ENCODE results near the gene BMP6. TPM values are rescaled to one million over a fixed set of nuclear protein-coding genes. Genes with fewer than 3 reads are reported as not detected.

Gene BMP6
- total and polyA plus RNA-seq, 7 donors: 0.64 to 5.3 (median 2.2) TPM; not detected in 2

GRCh38 chr6:7776509-7776908, 50.6 kb downstream of the BMP6 start:
- intact Hi-C loops (cut with DNase I): no loop called here

GRCh38 chr6:7777074-7777473, 51.2 kb downstream of the BMP6 start:
- no peaks in the 10 kb centered on the region for H3K4me1 ChIP-seq
- H3K9me3 ChIP-seq: no peaks in the 10 kb centered on the region
- 30 to 78% methylated on average over 4 of the region's 4 CpGs for WGBS, 2 donors
- no peak overlapping the region for H3K27ac ChIP-seq
- H3K4me3 ChIP-seq: no peak overlapping the region
- no peaks in the 10 kb centered on the region for H3K36me3 ChIP-seq
- no peaks in the 10 kb centered on the region for H3K27me3 ChIP-seq
- no peak for DNase-seq
- intact Hi-C loops (cut with DNase I): no loop called here
- TF ChIP-seq, protein P1, sequence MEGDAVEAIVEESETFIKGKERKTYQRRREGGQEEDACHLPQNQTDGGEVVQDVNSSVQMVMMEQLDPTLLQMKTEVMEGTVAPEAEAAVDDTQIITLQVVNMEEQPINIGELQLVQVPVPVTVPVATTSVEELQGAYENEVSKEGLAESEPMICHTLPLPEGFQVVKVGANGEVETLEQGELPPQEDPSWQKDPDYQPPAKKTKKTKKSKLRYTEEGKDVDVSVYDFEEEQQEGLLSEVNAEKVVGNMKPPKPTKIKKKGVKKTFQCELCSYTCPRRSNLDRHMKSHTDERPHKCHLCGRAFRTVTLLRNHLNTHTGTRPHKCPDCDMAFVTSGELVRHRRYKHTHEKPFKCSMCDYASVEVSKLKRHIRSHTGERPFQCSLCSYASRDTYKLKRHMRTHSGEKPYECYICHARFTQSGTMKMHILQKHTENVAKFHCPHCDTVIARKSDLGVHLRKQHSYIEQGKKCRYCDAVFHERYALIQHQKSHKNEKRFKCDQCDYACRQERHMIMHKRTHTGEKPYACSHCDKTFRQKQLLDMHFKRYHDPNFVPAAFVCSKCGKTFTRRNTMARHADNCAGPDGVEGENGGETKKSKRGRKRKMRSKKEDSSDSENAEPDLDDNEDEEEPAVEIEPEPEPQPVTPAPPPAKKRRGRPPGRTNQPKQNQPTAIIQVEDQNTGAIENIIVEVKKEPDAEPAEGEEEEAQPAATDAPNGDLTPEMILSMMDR (IDR thresholded peaks at IDR 0.05): no peak
- TF ChIP-seq POLR2AphosphoS5 (IDR thresholded peaks at IDR 0.05) (no peak), EP300 (IDR thresholded peaks at IDR 0.05) (no peak), POLR2A (IDR thresholded peaks at IDR 0.05) (no peak)

More at GRCh38 chr6:7776509-7776908, 50.6 kb downstream of the BMP6 start:
- TF ChIP-seq POLR2AphosphoS5 (IDR thresholded peaks at IDR 0.05): no peak
- Histone ChIP-seq H3K9me3 (no peaks in the 10 kb centered on the region), H3K4me1 (no peaks in the 10 kb centered on the region), H3K27me3 (no peaks in the 10 kb centered on the region), H3K36me3 (no peaks in the 10 kb centered on the region), H3K27ac (no peak overlapping the region), H3K4me3 (no peak overlapping the region)
- WGBS, 2 donors: 72 to 82% methylated on average over 2 of the region's 2 CpGs
- DNase-seq: no peak

GRCh38 chr6:7781240-7781639, 55.3 kb downstream of the BMP6 start:
- intact Hi-C loops (cut with DNase I): no loop called here
- Histone ChIP-seq H3K36me3 (no peaks in the 10 kb centered on the region), H3K9me3 (no peaks in the 10 kb centered on the region), H3K27me3 (no peaks in the 10 kb centered on the region), H3K27ac (no peak overlapping the region), H3K4me3 (no peak overlapping the region), H3K4me1 (peaks cover 0 to 22% (median 13%) of the 10 kb centered on the region in 4 donors)
- WGBS, 2 donors: 71 to 77% methylated on average over 6 of the region's 6 CpGs
- TF ChIP-seq POLR2AphosphoS5 (IDR thresholded peaks at IDR 0.05) (no peak), EP300 (IDR thresholded peaks at IDR 0.05) (no peak)
- TF ChIP-seq, protein P1 (IDR thresholded peaks at IDR 0.05): no peak
- no peak for DNase-seq

DNA sequence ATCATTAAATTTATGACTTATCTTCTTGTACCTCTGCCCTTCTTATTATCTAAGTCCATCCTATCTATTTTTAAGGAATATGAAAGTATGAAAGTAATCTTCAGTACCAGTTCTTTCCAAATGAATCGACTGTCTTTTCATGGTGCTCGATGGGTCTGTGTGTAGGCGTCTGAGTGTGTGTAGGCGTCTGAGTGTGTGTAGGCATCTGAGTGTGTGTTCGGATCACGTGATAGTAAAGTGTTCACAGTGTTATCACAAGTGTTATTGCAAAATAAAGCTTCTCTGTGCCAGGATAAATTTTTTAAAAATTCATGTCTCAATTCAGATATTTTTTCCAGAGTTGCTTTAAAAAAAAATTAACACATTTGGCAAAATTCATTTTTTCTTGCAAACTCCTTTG, 58.3 kb downstream of the BMP6 start:
- 80 to 81% methylated on average over 6 of the region's 6 CpGs for WGBS, 2 donors
- peaks cover 0 to 43% (median 32%) of the 10 kb centered on the region in 4 donors for H3K4me1 ChIP-seq
- no peak overlapping the region for H3K27ac ChIP-seq
- no peaks in the 10 kb centered on the region for H3K27me3 ChIP-seq
- no peak overlapping the region for H3K4me3 ChIP-seq
- H3K9me3 ChIP-seq: no peaks in the 10 kb centered on the region
- intact Hi-C loops (cut with DNase I): no loop called here
- no peaks in the 10 kb centered on the region for H3K36me3 ChIP-seq
- DNase-seq: no peak
- no peak for TF ChIP-seq POLR2AphosphoS5 (IDR thresholded peaks at IDR 0.05)
- TF ChIP-seq EP300 (IDR thresholded peaks at IDR 0.05): no peak
- no peak for TF ChIP-seq POLR2A (IDR thresholded peaks at IDR 0.05)
- TF ChIP-seq, protein P1 (IDR thresholded peaks at IDR 0.05): no peak

- intact Hi-C loops (cut with DNase I): no loop called here
- no peaks in the 10 kb centered on the region for H3K36me3 ChIP-seq
- H3K4me3 ChIP-seq: no peak overlapping the region
- H3K27me3 ChIP-seq: no peaks in the 10 kb centered on the region
- H3K27ac ChIP-seq: peak overlapping the region in 2 of 4 donors; percentile 69 to 72
- H3K9me3 ChIP-seq: no peaks in the 10 kb centered on the region
- no peak for DNase-seq
- H3K4me1 ChIP-seq: peaks cover 0 to 43% (median 32%) of the 10 kb centered on the region in 4 donors
- TF ChIP-seq EP300 (IDR thresholded peaks at IDR 0.05) (no peak), POLR2A (IDR thresholded peaks at IDR 0.05) (no peak), POLR2AphosphoS5 (IDR thresholded peaks at IDR 0.05) (no peak)
- TF ChIP-seq, protein P1 (IDR thresholded peaks at IDR 0.05): no peak
- WGBS, 2 donors: 47 to 61% methylated on average over 2 of the region's 2 CpGs
Observed at GRCh38 chr6:7784706-7785105, 58.8 kb downstream of the BMP6 start.

Measured in sigmoid colon (tissue), 7 donors.